Measurements from ENCODE around the gene C19orf81. TPM values are rescaled to one million over a fixed set of nuclear protein-coding genes. Genes with fewer than 3 reads are reported as not detected.

C19orf81 gene
- total RNA-seq, 1 donor from 2014 or later = not detected

GRCh38 chr19:50628146-50628545 lies 21.1 kb upstream of the C19orf81 start:
- intact Hi-C loops (cut with DNase I) = no loop called here
- DNase-seq (ENCODE audit: low spot score) (no peak), ATAC-seq (no peak)

GRCh38 chr19:50628551-50628950 lies 20.7 kb upstream of the C19orf81 start:
- intact Hi-C loops (cut with DNase I) = no loop called here
- no peak for DNase-seq (ENCODE audit: low spot score)
- no peak for ATAC-seq

- ATAC-seq (no peak), DNase-seq (ENCODE audit: low spot score) (no peak)
- intact Hi-C loops (cut with DNase I) = no loop called here
Observed at GRCh38 chr19:50629194-50629593, 20.1 kb upstream of the C19orf81 start.

- no peak for ATAC-seq
- intact Hi-C loops (cut with DNase I) = no loop called here
- DNase-seq (ENCODE audit: low spot score) = no peak
Observed at GRCh38 chr19:50629801-50630200, 19.4 kb upstream of the C19orf81 start.

- ATAC-seq (no peak), DNase-seq (ENCODE audit: low spot score) (no peak)
- intact Hi-C loops (cut with DNase I) = no loop called here
Observed at GRCh38 chr19:50632151-50632835, 17.0 kb upstream of the C19orf81 start.

GRCh38 chr19:50633359-50633758 lies 15.9 kb upstream of the C19orf81 start:
- intact Hi-C loops (cut with DNase I) = no loop called here
- ATAC-seq (no peak), DNase-seq (ENCODE audit: low spot score) (no peak)

- DNase-seq (ENCODE audit: low spot score) (no peak), ATAC-seq (no peak)
- intact Hi-C loops (cut with DNase I) = no loop called here
Observed at GRCh38 chr19:50633973-50634372, 15.3 kb upstream of the C19orf81 start.

- ATAC-seq (no peak), DNase-seq (ENCODE audit: low spot score) (no peak)
- intact Hi-C loops (cut with DNase I) = no loop called here
Observed at GRCh38 chr19:50636317-50637085, 12.7 kb upstream of the C19orf81 start.

GRCh38 chr19:50638600-50638999 lies 10.6 kb upstream of the C19orf81 start:
- ATAC-seq = no peak
- no peak for DNase-seq (ENCODE audit: low spot score)
- intact Hi-C loops (cut with DNase I) = no loop called here

- DNase-seq (ENCODE audit: low spot score) (no peak), ATAC-seq (peak; percentile 72)
- intact Hi-C loops (cut with DNase I) = no loop called here
Observed at GRCh38 chr19:50639121-50640112, 9.8 kb upstream of the C19orf81 start, which contains the start of gene SYT3. SYT3 (minus strand) TSS chr19:50639881; CDS start chr19:50637411, 2,470 bp downstream.

- DNase-seq (ENCODE audit: low spot score) (no peak), ATAC-seq (no peak)
- intact Hi-C loops (cut with DNase I) = no loop called here
Observed at GRCh38 chr19:50640368-50640767, 8.9 kb upstream of the C19orf81 start.

- no peak for ATAC-seq
- no peak for DNase-seq (ENCODE audit: low spot score)
- intact Hi-C loops (cut with DNase I) = no loop called here
Observed at GRCh38 chr19:50644315-50644915, 4.8 kb upstream of the C19orf81 start.

GRCh38 chr19:50645107-50645506 lies 4.1 kb upstream of the C19orf81 start:
- DNase-seq (ENCODE audit: low spot score) (no peak), ATAC-seq (no peak)
- intact Hi-C loops (cut with DNase I) = no loop called here

- ATAC-seq (no peak), DNase-seq (ENCODE audit: low spot score) (no peak)
- intact Hi-C loops (cut with DNase I) = no loop called here
Observed at GRCh38 chr19:50646074-50646807, 3.0 kb upstream of the C19orf81 start.

GRCh38 chr19:50647879-50648615 lies 1.2 kb upstream of the C19orf81 start:
- intact Hi-C loops (cut with DNase I) = no loop called here
- no peak for ATAC-seq
- DNase-seq (ENCODE audit: low spot score) = no peak

- DNase-seq (ENCODE audit: low spot score) (no peak), ATAC-seq (no peak)
- intact Hi-C loops (cut with DNase I) = no loop called here
Observed at GRCh38 chr19:50648659-50649058, 586 bp upstream of the C19orf81 start.

GRCh38 chr19:50651174-50651573 lies 1.9 kb downstream of the C19orf81 start:
- DNase-seq (ENCODE audit: low spot score) = no peak
- intact Hi-C loops (cut with DNase I) = no loop called here
- no peak for ATAC-seq

- DNase-seq (ENCODE audit: low spot score) = no peak
- intact Hi-C loops (cut with DNase I) = no loop called here
- ATAC-seq = no peak
Observed at GRCh38 chr19:50652722-50653121, 3.5 kb downstream of the C19orf81 start.
